HUES64 (cell line): ENCODE results near the gene CHRNE.

ENCODE experiments used
- H3K27ac ChIP-seq: 2 replicates; pipeline ENCODE4 v1.7.0; 2013; ENCODE audit warnings: low read depth, low read length, inconsistent platforms
- H3K27me3 ChIP-seq: 2 replicates; pipeline ENCODE4 v1.6.1; 2013; ENCODE audit warnings: mild to moderate bottlenecking, low read length; ENCODE audit not compliant: insufficient read depth
- H3K36me3 ChIP-seq: 2 replicates; pipeline ENCODE4 v1.6.1; 2013; ENCODE audit warnings: mild to moderate bottlenecking, low read length; ENCODE audit not compliant: insufficient read depth
- H3K4me1 ChIP-seq: 2 replicates; pipeline ENCODE4 v1.6.1; 2013; ENCODE audit warnings: mild to moderate bottlenecking, low read length, moderate library complexity; ENCODE audit not compliant: insufficient read depth
- H3K4me3 ChIP-seq: 2 replicates; pipeline ENCODE4 v1.5.1; 2013; ENCODE audit warnings: mild to moderate bottlenecking, low read length, moderate library complexity
- H3K9ac ChIP-seq: 2 replicates; pipeline ENCODE4 v1.6.1; 2013; ENCODE audit warnings: mild to moderate bottlenecking, low read depth, low read length
- H3K9me3 ChIP-seq: 2 replicates; pipeline ENCODE4 v1.6.1; 2013; ENCODE audit warnings: low read depth, low read length; ENCODE audit not compliant: insufficient read depth
- WGBS: fragments of 150-250, 120-280 bp; methylation state at CpG from one replicate; pipeline ENCODE4 v1.1.7; 2013; ENCODE audit warnings: missing lambda C conversion rate; 5-methylcytosine and 5-hydroxymethylcytosine counted together

Gene CHRNE

GRCh38 chr17:4895657-4896331, 7.1 kb downstream of the CHRNE start:
- Histone ChIP-seq H3K4me1 (no peaks in the 10 kb centered on the region), H3K9ac (no peak overlapping the region), H3K36me3 (peaks cover 56% of the 10 kb centered on the region), H3K9me3 (no peaks in the 10 kb centered on the region), H3K4me3 (no peak overlapping the region), H3K27ac (no peak overlapping the region), H3K27me3 (no peaks in the 10 kb centered on the region)
- 82% methylated on average over 27 of the region's 27 CpGs for WGBS

GRCh38 chr17:4895121-4895520, 7.8 kb downstream of the CHRNE start:
- Histone ChIP-seq H3K4me1 (no peaks in the 10 kb centered on the region), H3K9ac (no peak overlapping the region), H3K9me3 (no peaks in the 10 kb centered on the region), H3K27me3 (no peaks in the 10 kb centered on the region), H3K4me3 (no peak overlapping the region), H3K36me3 (peaks cover 63% of the 10 kb centered on the region), H3K27ac (no peak overlapping the region)
- 93% methylated on average over 13 of the region's 13 CpGs for WGBS

DNA sequence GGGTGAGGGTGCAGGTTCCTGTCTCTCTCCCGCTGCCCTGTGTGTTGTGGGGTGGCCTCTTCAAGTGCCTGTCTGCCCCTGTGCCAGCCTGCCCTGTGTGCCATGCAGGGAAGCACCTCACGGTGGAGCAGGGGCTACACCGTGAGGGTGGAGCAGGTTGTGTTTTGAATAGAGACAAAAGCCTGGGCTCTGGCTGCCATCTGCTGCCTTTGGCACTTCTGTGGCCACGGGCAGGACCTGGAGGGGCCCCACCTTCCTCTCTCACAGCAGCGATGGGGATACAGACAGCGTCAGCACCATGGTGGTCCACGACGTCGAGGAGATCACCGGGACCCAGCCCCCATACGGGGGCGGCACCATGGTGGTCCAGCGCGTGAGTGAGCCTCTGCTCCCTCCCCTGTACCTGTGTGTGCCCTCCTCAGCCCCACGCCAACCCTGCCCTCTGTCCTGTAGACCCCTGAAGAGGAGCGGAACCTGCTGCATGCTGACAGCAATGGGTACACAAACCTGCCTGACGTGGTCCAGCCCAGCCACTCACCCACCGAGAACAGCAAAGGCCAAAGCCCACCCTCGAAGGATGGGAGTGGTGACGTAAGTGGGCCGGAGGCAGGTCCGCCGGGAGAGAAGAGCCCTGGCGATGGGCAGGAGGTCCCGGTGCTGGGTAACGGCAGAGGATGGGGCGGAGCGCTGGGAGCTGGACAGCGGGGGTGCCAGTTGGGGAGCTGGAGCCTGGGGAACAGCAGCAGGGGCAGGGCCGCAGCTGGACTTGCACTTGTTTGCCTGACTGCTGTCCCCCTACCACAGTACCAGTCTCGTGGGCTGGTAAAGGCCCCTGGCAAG, 9.0 kb downstream of the CHRNE start:
- WGBS = 93% methylated on average over 31 of the region's 31 CpGs
- H3K36me3 ChIP-seq = peaks cover 67% of the 10 kb centered on the region

DNA sequence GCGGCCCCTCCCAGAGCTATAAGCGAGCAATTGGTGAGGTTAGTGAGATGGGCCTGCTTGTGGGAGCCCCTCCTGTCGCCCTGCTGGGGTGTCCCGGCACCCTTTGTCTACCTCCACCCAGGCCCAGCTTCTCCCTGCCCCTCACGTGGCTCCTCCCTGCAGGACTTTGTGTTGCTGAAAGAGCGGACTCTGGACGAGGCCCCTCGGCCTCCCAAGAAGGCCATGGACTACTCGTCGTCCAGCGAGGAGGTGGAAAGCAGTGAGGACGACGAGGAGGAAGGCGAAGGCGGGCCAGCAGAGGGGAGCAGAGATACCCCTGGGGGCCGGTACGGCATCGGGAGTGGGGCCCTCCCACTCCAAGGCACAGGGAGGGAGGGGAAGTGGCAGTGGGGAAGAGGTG, 9.6 kb downstream of the CHRNE start:
- Histone ChIP-seq H3K27me3 (no peaks in the 10 kb centered on the region), H3K9ac (no peak overlapping the region), H3K36me3 (peaks cover 67% of the 10 kb centered on the region), H3K4me3 (no peak overlapping the region), H3K27ac (no peak overlapping the region), H3K4me1 (no peaks in the 10 kb centered on the region), H3K9me3 (no peaks in the 10 kb centered on the region)
- WGBS = 92% methylated on average over 18 of the region's 18 CpGs

More for the DNA sequence above, 9.0 kb downstream of the CHRNE start:
- Histone ChIP-seq H3K27ac (no peak overlapping the region), H3K9me3 (no peaks in the 10 kb centered on the region), H3K27me3 (no peaks in the 10 kb centered on the region), H3K4me3 (no peak overlapping the region), H3K9ac (no peak overlapping the region), H3K4me1 (no peaks in the 10 kb centered on the region)

DNA sequence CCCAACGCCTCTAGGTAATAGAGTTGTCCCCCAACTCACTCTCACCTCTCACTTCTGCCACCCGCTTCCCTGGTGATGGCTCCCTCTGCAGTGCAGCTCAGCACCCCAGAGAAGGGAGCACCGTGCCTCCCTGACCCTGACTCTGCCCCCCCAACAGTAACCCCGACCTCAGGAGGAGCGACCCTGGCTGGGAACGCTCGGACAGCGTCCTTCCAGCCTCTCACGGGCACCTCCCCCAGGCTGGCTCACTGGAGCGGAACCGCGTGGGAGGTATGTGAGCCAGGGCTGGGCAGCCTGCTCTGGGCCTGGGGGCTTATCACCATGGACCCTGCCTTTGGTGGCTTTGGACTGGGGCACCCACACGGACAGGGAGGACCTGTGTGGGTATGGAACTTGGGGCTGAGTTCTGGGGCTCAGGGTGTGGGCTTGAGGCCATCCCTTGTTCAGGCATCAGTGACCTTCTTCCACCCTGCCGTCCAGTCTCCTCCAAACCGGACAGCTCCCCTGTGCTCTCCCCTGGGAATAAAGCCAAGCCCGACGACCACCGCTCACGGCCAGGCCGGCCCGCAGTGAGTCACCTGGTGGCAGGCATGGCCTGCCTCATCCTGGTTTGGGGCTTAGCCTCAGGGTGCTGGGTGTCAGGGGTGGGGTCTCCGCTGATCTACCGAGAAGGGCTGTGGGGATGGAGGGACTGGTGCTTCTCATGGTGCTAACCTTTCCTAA, 10.2 kb downstream of the CHRNE start:
- Histone ChIP-seq H3K9me3 (no peaks in the 10 kb centered on the region), H3K4me3 (no peak overlapping the region), H3K27ac (no peak overlapping the region), H3K4me1 (no peaks in the 10 kb centered on the region), H3K9ac (no peak overlapping the region), H3K36me3 (peaks cover 72% of the 10 kb centered on the region), H3K27me3 (no peaks in the 10 kb centered on the region)
- 96% methylated on average over 23 of the region's 23 CpGs for WGBS

GRCh38 chr17:4891411-4892410, 11.2 kb downstream of the CHRNE start:
- Histone ChIP-seq H3K36me3 (peaks cover 79% of the 10 kb centered on the region), H3K27me3 (no peaks in the 10 kb centered on the region), H3K4me1 (no peaks in the 10 kb centered on the region), H3K9ac (no peak overlapping the region), H3K9me3 (no peaks in the 10 kb centered on the region), H3K27ac (no peak overlapping the region), H3K4me3 (no peak overlapping the region)
- WGBS = 94% methylated on average over 42 of the region's 42 CpGs

DNA sequence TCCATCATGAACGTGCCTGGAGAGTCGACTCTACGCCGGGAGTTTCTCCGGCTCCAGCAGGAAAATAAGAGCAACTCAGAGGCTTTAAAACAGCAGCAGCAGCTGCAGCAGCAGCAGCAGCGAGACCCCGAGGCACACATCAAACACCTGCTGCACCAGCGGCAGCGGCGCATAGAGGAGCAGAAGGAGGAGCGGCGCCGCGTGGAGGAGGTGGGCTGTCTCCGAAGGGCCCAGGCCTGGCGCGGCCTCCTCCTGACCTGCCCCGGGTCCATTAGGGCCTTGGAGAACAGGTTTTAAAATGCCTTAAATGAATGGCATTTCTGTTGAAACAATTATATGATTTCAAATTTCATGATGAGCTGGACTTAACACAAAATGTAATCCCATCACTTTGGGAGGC, 15.3 kb downstream of the CHRNE start:
- Histone ChIP-seq H3K27ac (no peak overlapping the region), H3K9ac (no peak overlapping the region), H3K27me3 (no peaks in the 10 kb centered on the region), H3K36me3 (peaks cover 68% of the 10 kb centered on the region), H3K4me3 (no peak overlapping the region), H3K9me3 (no peaks in the 10 kb centered on the region), H3K4me1 (no peaks in the 10 kb centered on the region)
- WGBS = 97% methylated on average over 18 of the region's 18 CpGs

DNA sequence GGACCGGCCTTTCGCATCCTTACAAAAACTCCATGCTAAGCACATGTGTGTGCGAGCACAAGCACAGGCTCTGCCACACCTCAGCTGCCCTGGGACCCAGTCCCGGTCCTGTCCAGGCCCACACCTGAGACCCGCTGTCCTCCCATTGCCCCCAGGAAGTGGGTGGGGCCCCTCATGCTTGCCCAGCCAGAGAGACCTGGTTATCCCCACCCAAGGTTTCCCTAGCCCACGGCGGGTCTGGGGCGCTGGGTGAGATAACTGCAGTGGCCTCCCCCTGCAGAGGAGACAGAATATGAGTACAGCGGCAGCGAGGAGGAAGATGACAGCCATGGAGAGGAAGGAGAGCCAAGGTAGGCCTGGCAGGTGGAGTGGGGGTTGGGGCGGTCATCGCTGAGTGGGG, 16.1 kb downstream of the CHRNE start:
- 94% methylated on average over 12 of the region's 12 CpGs for WGBS
- no peak overlapping the region for H3K9ac ChIP-seq
- H3K36me3 ChIP-seq = peaks cover 63% of the 10 kb centered on the region
- H3K4me3 ChIP-seq = no peak overlapping the region
- no peak overlapping the region for H3K27ac ChIP-seq
- H3K27me3 ChIP-seq = no peaks in the 10 kb centered on the region
- no peaks in the 10 kb centered on the region for H3K9me3 ChIP-seq
- 0 out of 2 replicates have a peak, but pooled peaks cover 2% of the 10 kb centered on the region for H3K4me1 ChIP-seq

DNA sequence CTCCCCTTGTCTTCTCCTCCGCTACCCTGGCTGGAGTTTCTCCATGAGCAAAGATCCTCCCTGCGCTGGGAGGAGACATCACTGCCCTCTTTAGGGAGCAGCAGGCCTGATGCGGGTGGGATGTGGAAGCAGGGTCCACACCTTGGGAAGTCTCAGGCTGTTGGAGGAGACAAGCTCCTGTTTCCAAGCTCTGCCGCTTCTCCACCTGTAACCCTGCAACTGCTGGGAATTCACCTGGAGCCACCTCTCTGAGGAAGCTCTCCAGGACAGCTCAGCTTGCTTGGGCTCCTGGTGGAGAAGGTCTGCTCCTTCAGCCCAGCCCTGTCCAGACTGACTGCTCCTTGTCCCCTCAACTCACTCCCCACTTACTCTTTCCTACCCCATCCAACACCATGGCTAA, 18.4 kb downstream of the CHRNE start:
- Histone ChIP-seq H3K36me3 (peaks cover 50% of the 10 kb centered on the region), H3K4me1 (0 out of 2 replicates have a peak, but pooled peaks cover 2% of the 10 kb centered on the region), H3K27ac (no peak overlapping the region), H3K27me3 (no peaks in the 10 kb centered on the region), H3K9ac (no peak overlapping the region), H3K9me3 (no peaks in the 10 kb centered on the region), H3K4me3 (no peak overlapping the region)
- WGBS = 94% methylated on average over 4 of the region's 4 CpGs

- no peak overlapping the region for H3K27ac ChIP-seq
- no peaks in the 10 kb centered on the region for H3K27me3 ChIP-seq
- WGBS = 50% methylated on average over 9 of the region's 9 CpGs
- H3K4me1 ChIP-seq = 0 out of 2 replicates have a peak, but pooled peaks cover 2% of the 10 kb centered on the region
- peaks cover 42% of the 10 kb centered on the region for H3K36me3 ChIP-seq
- H3K4me3 ChIP-seq = no peak overlapping the region
- no peaks in the 10 kb centered on the region for H3K9me3 ChIP-seq
- no peak overlapping the region for H3K9ac ChIP-seq
These were observed 20.9 kb downstream of the CHRNE start for GRCh38 chr17:4881761-4882555.
